Measurements from ENCODE around the gene PDZRN3. TPM values are rescaled to one million over a fixed set of nuclear protein-coding genes. Genes with fewer than 3 reads are reported as not detected.

The PDZRN3 gene
- total and polyA plus RNA-seq, 2 experiments from 2014 or later, result 22.3 to 35.6 TPM

GRCh38 chr3:73408634-73409033, 216.1 kb downstream of the PDZRN3 start:
- Histone ChIP-seq H3K27ac (peak overlapping the region; percentile 70), H3F3A (ENCODE audit: insufficient read depth) (peaks cover 20% of the 10 kb centered on the region), H3K4me2 (ENCODE audit: unreplicated experiment) (peak overlapping the region; percentile 75), H3K36me3 (ENCODE audit: low read depth) (no peaks in the 10 kb centered on the region), H3K4me3 (peak overlapping the region; percentile 67), H3K79me2 (ENCODE audit: insufficient read depth) (peaks cover 56% of the 10 kb centered on the region), H4K20me1 (ENCODE audit: insufficient read depth) (no peaks in the 10 kb centered on the region), H3K27me3 (replicated peaks; ENCODE audit: insufficient read depth) (no peaks in the 10 kb centered on the region), H2AFZ (peak overlapping the region; percentile 62; the same call in 1 of the 2 replicates), H3K9me2 (ENCODE audit: insufficient read depth) (no peaks in the 10 kb centered on the region), H3K4me1 (ENCODE audit: insufficient read depth) (peaks cover 45% of the 10 kb centered on the region), H3K9me3 (ENCODE audit: low read depth) (no peaks in the 10 kb centered on the region), H3K9ac (peak overlapping the region; percentile 42)
- DNase-seq, result peak; percentile 34
- no peak for TF ChIP-seq EZH2 (IDR thresholded peaks at IDR 0.05; ENCODE audit: insufficient read depth, poor library complexity, severe bottlenecking)
- TF ChIP-seq EZH2phosphoT487 (IDR thresholded peaks at IDR 0.05; ENCODE audit: insufficient read depth, low read depth), result no peak
- 19 to 24% methylated on average over 10 of the region's 10 CpGs for WGBS, 2 experiments (ENCODE audit: low coverage in 1 of 2, low lambda C conversion rate in 2 of 2, missing lambda C conversion rate in 2 of 2)
- in situ Hi-C loops (cut with MboI), result no loop called here

- H3F3A ChIP-seq (ENCODE audit: insufficient read depth), result peaks cover 20% of the 10 kb centered on the region
- TF ChIP-seq EZH2phosphoT487 (IDR thresholded peaks at IDR 0.05; ENCODE audit: insufficient read depth, low read depth) (no peak), EZH2 (IDR thresholded peaks at IDR 0.05; ENCODE audit: insufficient read depth, poor library complexity, severe bottlenecking) (no peak)
- WGBS, 2 experiments (ENCODE audit: low coverage in 1 of 2, low lambda C conversion rate in 2 of 2, missing lambda C conversion rate in 2 of 2), result 33 to 39% methylated on average over 2 of the region's 2 CpGs
- H3K9me2 ChIP-seq (ENCODE audit: insufficient read depth), result no peaks in the 10 kb centered on the region
- H3K27me3 ChIP-seq (replicated peaks; ENCODE audit: insufficient read depth), result no peaks in the 10 kb centered on the region
- no peak overlapping the region for H3K4me3 ChIP-seq
- no peak overlapping the region for H3K27ac ChIP-seq
- no peaks in the 10 kb centered on the region for H3K9me3 ChIP-seq (ENCODE audit: low read depth)
- H4K20me1 ChIP-seq (ENCODE audit: insufficient read depth), result no peaks in the 10 kb centered on the region
- H3K36me3 ChIP-seq (ENCODE audit: low read depth), result no peaks in the 10 kb centered on the region
- H3K9ac ChIP-seq, result no peak overlapping the region
- H3K4me1 ChIP-seq (ENCODE audit: insufficient read depth), result peaks cover 45% of the 10 kb centered on the region
- H2AFZ ChIP-seq, result no peak overlapping the region
- in situ Hi-C loops (cut with MboI), result no loop called here
- H3K79me2 ChIP-seq (ENCODE audit: insufficient read depth), result peaks cover 53% of the 10 kb centered on the region
- H3K4me2 ChIP-seq (ENCODE audit: unreplicated experiment), result no peak overlapping the region
- DNase-seq, result no peak
Observed at GRCh38 chr3:73407577-73407976, 217.2 kb downstream of the PDZRN3 start.

DNA sequence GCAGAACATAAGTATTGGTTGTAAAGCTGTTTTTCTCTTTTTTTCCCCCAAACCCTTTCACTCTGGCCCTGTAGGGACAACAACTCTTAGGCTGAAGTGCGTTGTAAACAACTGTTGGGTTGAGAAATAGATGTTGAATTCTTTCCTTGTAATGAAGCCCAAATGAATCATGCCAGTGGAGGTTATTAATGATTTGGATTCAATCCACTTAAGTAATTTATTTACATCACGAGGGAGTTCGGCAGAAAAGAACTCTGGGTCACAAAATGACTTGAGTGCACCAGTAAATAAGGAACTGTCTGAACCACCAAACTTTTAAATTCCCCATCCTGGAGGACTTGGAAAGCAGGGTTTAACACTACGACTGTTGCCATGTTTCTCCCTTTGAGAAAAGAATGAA, 218.9 kb downstream of the PDZRN3 start:
- no peaks in the 10 kb centered on the region for H3K9me2 ChIP-seq (ENCODE audit: insufficient read depth)
- TF ChIP-seq EZH2 (IDR thresholded peaks at IDR 0.05; ENCODE audit: insufficient read depth, poor library complexity, severe bottlenecking), result no peak
- TF ChIP-seq EZH2phosphoT487 (IDR thresholded peaks at IDR 0.05; ENCODE audit: insufficient read depth, low read depth), result no peak
- no peaks in the 10 kb centered on the region for H3K36me3 ChIP-seq (ENCODE audit: low read depth)
- H3K4me3 ChIP-seq, result peak overlapping the region; percentile 6; the same call in 1 of the 2 replicates
- no peaks in the 10 kb centered on the region for H3K27me3 ChIP-seq (replicated peaks; ENCODE audit: insufficient read depth)
- peaks cover 44% of the 10 kb centered on the region for H3K79me2 ChIP-seq (ENCODE audit: insufficient read depth)
- no peak overlapping the region for H3K9ac ChIP-seq
- in situ Hi-C loops (cut with MboI), result no loop called here
- H3K9me3 ChIP-seq (ENCODE audit: low read depth), result no peaks in the 10 kb centered on the region
- WGBS, 2 experiments (ENCODE audit: low coverage in 1 of 2, low lambda C conversion rate in 2 of 2, missing lambda C conversion rate in 2 of 2), result 3 to 6% methylated on average over 4 of the region's 4 CpGs
- H3K4me1 ChIP-seq (ENCODE audit: insufficient read depth), result peaks cover 56% of the 10 kb centered on the region
- H3K4me2 ChIP-seq (ENCODE audit: unreplicated experiment), result peak overlapping the region; percentile 20
- peak; percentile 68 for DNase-seq
- peak overlapping the region; percentile 16 for H3K27ac ChIP-seq
- no peaks in the 10 kb centered on the region for H4K20me1 ChIP-seq (ENCODE audit: insufficient read depth)
- peaks cover 28% of the 10 kb centered on the region for H3F3A ChIP-seq (ENCODE audit: insufficient read depth)
- H2AFZ ChIP-seq, result no peak overlapping the region

- 83 to 88% methylated on average over 4 of the region's 4 CpGs for WGBS, 2 experiments (ENCODE audit: low coverage in 1 of 2, low lambda C conversion rate in 2 of 2, missing lambda C conversion rate in 2 of 2)
- no peak for DNase-seq
Observed at GRCh38 chr3:73405000-73405399, 219.7 kb downstream of the PDZRN3 start.

More at GRCh38 chr3:73405000-73405399, 219.7 kb downstream of the PDZRN3 start:
- Histone ChIP-seq H3K79me2 (ENCODE audit: insufficient read depth) (peaks cover 40% of the 10 kb centered on the region), H3K27ac (no peak overlapping the region), H3K9ac (no peak overlapping the region), H4K20me1 (ENCODE audit: insufficient read depth) (no peaks in the 10 kb centered on the region), H3K36me3 (ENCODE audit: low read depth) (no peaks in the 10 kb centered on the region), H3K4me1 (ENCODE audit: insufficient read depth) (peaks cover 62% of the 10 kb centered on the region), H3K9me2 (ENCODE audit: insufficient read depth) (no peaks in the 10 kb centered on the region), H3K4me2 (ENCODE audit: unreplicated experiment) (no peak overlapping the region), H3K9me3 (ENCODE audit: low read depth) (no peaks in the 10 kb centered on the region), H2AFZ (no peak overlapping the region), H3K4me3 (no peak overlapping the region), H3F3A (ENCODE audit: insufficient read depth) (peaks cover 35% of the 10 kb centered on the region), H3K27me3 (replicated peaks; ENCODE audit: insufficient read depth) (no peaks in the 10 kb centered on the region)
- TF ChIP-seq EZH2phosphoT487 (IDR thresholded peaks at IDR 0.05; ENCODE audit: insufficient read depth, low read depth) (no peak), EZH2 (IDR thresholded peaks at IDR 0.05; ENCODE audit: insufficient read depth, poor library complexity, severe bottlenecking) (no peak)
- in situ Hi-C loops (cut with MboI), result no loop called here
